DMS 273 (cell line): Measurements from ENCODE around the gene NCMAP.
"Not testable (repeated sequence)": the region's sequence is repeated elsewhere in the genome, so short reads cannot be mapped to it uniquely, and the experiment has no call there.

Source experiments
- DNase-seq: peaks from one replicate; lab custom pipeline; 2025; ENCODE audit not compliant: unreplicated experiment; lab: John Stamatoyannopoulos, UW

Gene NCMAP, protein sequence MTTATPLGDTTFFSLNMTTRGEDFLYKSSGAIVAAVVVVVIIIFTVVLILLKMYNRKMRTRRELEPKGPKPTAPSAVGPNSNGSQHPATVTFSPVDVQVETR

DNA sequence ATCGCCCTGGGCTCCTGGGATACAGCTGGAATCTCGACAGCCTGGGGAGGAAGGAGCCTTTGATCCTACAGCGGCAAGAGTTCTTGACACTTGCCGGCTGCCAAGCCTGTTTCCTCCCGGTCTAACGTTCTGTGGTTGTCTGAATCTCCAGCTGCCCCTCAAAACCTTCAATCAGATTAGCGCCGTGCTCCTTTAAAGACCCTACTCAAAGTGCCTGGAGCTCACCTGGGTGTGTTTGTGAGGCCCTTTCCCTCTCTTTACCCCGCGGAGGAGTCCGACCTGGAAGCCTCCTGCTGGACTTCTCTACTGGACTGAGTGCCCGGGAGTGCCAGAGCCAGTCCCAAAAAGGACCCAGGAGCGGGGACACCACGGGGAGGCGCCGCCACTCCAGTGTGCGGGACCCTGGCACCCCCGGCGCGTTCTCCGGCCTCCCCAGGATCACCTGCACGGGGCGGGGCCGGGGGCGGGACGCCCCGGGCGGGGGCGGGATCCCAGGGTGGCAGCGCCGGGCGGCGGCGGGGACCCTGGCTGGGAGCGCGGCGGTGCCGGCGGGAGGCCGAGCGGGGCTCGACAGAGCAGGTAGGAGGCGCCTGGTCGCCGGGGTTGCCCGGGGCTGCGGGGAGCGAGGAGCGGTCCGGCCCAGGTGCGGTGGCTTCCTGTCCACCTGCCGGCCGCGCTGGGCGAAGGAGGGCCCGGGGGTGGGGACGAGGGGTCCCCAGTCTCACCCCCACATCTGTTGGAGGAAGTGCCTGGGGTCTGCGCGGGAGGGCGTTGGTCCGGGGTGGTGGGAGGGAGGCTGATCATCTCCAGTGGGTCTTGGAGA, at the start of gene NCMAP:
NCMAP (plus strand) TSS at position 497 of the 823 bp plus-strand sequence. CDS start 39,344 bp downstream, outside the sequence.
- peak; percentile 41 for DNase-seq

DNA sequence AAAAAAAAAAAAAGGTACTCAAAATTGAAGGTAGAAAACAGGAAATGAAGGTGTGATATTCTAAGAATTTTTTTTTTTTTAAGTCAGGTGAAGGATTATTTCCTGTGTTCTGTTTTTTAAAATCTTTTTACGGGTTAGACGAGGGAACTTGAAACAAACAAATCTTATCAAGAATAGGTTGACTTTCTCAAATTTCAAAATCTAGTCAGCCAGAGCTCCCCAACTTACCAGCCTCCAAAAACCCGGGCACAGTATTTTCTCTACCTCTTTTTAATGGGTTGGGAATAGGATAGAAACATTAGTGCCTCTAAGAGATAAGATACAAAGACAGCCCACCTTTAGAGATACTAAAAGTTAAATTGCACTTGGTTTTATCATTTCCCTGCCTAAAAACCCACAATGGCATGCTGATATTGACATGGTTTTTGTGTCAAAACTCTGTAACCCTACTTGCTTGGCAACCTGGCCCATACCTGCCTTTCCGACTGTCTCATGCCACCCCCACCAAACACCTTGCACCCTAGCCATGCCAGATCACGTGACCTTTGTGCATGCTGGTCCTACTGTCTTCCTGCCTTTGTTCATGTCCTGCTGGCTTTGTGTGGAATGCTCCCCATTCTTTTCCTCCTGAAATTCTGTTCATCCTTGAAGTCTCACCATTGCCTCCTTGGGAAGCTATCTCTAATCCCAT, 49.1 kb upstream of the NCMAP start:
- no peak for DNase-seq

DNA sequence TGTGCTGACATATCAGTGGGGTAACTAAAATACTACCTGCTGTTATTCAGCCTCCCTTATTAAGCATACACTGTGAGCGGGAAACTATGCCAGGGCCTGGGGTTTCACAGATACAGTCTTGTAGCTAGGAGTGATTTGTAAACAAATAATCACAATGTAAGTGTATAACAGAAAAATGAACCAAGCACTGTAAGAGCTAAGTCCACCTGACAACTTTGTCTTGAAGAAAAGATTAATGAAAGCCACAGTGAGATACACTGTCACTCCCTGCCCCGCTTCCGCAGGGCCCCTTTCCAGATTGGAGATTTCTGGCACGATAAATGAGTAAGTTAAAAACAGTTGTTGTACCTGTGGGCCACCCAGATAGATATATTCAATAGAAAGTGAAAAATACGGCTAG, 48.5 kb upstream of the NCMAP start:
- DNase-seq: no peak

- no peak for DNase-seq
Measured at GRCh38 chr1:24508911-24509310, 47.0 kb upstream of the NCMAP start.

DNA sequence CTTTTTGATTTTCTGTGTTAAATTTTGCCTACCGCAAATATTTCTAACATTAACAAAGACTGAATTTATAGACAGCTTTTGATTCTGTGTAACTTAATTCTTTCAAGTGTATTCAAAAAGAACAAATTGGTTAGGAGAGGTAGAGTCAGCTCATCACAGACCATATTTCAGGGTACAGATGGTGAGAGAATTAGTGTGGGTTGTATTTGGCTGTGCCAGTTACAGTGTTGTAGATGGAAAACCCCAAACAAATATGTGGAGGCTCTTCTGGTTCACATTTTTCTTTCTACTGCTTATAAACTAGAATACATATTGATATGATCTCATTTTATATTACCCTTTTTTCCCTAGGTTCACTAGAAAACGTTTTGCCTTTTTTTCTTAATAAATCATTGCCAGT, 42.2 kb upstream of the NCMAP start:
- no peak for DNase-seq

GRCh38 chr1:24514946-24515345, 40.9 kb upstream of the NCMAP start:
- DNase-seq: no peak

DNA sequence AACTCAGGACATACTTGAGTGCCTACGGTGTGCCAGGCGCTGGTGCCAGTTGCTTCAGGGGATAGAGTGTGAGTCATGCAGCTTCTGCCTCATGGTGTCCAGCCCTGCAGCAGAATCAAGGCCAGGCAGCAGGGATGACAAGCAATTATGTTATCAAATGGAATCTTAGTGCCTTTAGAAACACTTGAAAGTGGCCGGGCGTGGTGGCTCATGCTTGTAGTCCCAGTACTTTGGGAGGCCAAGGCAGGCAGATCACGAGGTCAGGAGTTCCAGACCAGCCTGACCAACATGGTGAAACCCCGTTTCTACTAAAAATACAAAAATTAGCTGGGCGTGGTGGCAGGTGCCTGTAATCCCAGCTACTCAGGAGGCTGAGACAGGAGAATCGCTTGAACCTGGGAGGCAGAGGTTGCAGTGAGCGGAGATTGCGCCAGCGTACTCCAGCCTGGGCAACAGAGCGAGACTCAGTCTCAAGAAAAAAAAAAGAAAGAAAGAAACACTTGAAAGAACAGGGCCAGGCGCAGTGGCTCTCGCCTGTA, 40.1 kb upstream of the NCMAP start:
- DNase-seq: not testable (repeated sequence)

GRCh38 chr1:24516506-24516905, 39.4 kb upstream of the NCMAP start:
- DNase-seq: no peak

GRCh38 chr1:24517898-24518297, 38.0 kb upstream of the NCMAP start:
- DNase-seq: no peak

DNA sequence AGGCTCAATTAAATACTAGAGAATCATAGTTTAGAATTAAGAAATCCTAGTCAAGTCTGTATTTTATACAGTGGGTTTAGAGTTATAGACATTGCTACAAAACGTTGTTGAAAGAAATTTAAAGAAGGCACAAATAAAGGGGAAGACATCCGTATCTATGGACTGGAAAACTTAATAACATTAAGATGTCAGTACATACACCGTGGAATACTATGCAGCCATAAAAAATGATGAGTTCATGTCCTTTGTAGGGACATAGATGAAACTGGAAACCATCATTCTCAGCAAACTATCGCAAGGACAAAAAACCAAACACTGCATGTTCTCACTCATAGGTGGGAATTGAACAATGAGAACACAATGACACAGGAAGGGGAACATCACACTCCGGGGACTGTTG, 35.6 kb upstream of the NCMAP start:
- not testable (repeated sequence) for DNase-seq

GRCh38 chr1:24525606-24526005, 30.3 kb upstream of the NCMAP start:
- no peak for DNase-seq

GRCh38 chr1:24526045-24526444, 29.8 kb upstream of the NCMAP start:
- DNase-seq: no peak

DNA sequence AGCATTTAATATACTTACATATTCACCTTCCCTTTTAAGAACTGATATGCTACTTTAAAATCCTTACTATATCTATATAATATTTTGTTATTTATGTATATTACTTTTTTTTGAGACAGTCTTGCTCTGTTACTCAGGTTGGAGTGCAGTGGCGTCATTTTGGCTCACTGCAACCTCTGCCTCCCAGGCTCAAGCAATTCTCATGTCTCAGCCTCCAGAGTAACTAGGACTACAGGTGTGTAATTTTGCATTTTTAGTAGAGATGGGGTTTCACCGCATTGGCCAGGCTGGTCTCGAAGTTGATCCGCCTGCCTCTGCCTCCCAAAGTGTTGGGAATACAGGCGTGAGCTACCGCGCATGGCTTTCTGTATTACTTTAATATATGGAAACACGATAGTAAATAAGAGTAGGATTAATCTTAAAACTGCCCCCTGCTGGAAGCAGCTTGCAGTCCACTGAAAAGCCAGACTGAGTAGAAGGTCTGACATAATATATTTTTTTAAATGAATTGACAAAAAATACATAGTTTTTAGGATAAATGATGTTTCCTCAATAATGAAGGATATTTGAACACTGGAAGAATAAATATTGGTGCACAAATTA, 28.8 kb upstream of the NCMAP start:
- peak; percentile 37 for DNase-seq

GRCh38 chr1:24528744-24529143, 27.1 kb upstream of the NCMAP start:
- no peak for DNase-seq

GRCh38 chr1:24529292-24529691, 26.6 kb upstream of the NCMAP start:
- DNase-seq: not testable (repeated sequence)

GRCh38 chr1:24535021-24535424, 20.9 kb upstream of the NCMAP start:
- no peak for DNase-seq

GRCh38 chr1:24535778-24536177, 20.1 kb upstream of the NCMAP start:
- DNase-seq: no peak

DNA sequence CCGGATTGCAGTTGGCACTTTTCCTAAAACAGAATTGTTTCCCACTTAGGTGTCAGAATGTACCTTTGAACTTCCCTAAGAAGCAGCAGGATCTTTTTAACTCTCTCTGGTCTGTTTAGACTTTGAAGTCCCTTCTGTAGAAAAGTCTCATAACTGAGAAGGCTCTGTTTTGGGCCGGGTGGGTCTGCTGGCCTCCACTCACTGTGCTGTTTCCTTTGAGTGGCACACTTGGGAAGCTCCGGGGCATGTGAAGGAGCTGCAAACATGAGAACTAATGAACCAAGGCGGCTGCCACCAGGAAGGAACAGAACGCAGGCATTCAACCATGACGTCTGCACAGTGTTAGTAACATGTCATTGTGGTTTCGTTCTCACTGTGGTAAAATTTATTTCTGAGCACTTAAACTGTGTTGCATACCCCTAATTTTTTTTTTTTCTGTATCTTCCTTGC, 19.5 kb upstream of the NCMAP start:
- no peak for DNase-seq

GRCh38 chr1:24540051-24540905, 15.6 kb upstream of the NCMAP start:
- no peak for DNase-seq

- DNase-seq: no peak
Measured at GRCh38 chr1:24540906-24541710, 14.8 kb upstream of the NCMAP start.
